HTR-8/SVneo (cell line): ENCODE data around the gene CRADD.

Experiments used
- DNase-seq: peaks from one replicate; pipeline ENCODE4 v3.0.0; 2011; ENCODE audit warnings: low spot score, mixed read lengths; ENCODE audit not compliant: insufficient read length
- FAIRE-seq: peaks from 2 replicates; lab custom pipeline; 2011; peaks lifted over from hg19 to GRCh38; lab: Jason Lieb, UNC

CRADD gene

GRCh38 chr12:93825931-93826555, 148.9 kb downstream of the CRADD start:
- DNase-seq (no peak), FAIRE-seq (no peak)

- no peak for FAIRE-seq
- no peak for DNase-seq
Measured at GRCh38 chr12:93827179-93827578, 150.0 kb downstream of the CRADD start.

- FAIRE-seq (no peak), DNase-seq (no peak)
Measured at GRCh38 chr12:93827669-93828068, 150.5 kb downstream of the CRADD start.

- FAIRE-seq = no peak
- no peak for DNase-seq
Measured at GRCh38 chr12:93829016-93829415, 151.8 kb downstream of the CRADD start.

- DNase-seq (no peak), FAIRE-seq (no peak)
Measured at GRCh38 chr12:93831374-93831773, 154.2 kb downstream of the CRADD start.

GRCh38 chr12:93832131-93832530, 155.0 kb downstream of the CRADD start:
- FAIRE-seq (no peak), DNase-seq (no peak)

GRCh38 chr12:93833946-93834345, 156.8 kb downstream of the CRADD start:
- no peak for DNase-seq
- no peak for FAIRE-seq

GRCh38 chr12:93836620-93837260, 159.6 kb downstream of the CRADD start:
- DNase-seq = no peak
- FAIRE-seq = no peak

GRCh38 chr12:93838193-93838592, 161.0 kb downstream of the CRADD start:
- DNase-seq (no peak), FAIRE-seq (no peak)

GRCh38 chr12:93839064-93839463, 161.9 kb downstream of the CRADD start:
- no peak for DNase-seq
- no peak for FAIRE-seq

- FAIRE-seq (no peak), DNase-seq (no peak)
Measured at GRCh38 chr12:93841671-93842070, 164.5 kb downstream of the CRADD start.

GRCh38 chr12:93844164-93844784, 167.1 kb downstream of the CRADD start:
- no peak for DNase-seq
- no peak for FAIRE-seq

- FAIRE-seq = no peak
- DNase-seq = no peak
Measured at GRCh38 chr12:93846936-93847516, 169.9 kb downstream of the CRADD start.

GRCh38 chr12:93847517-93848474, 170.6 kb downstream of the CRADD start:
- FAIRE-seq = no peak
- DNase-seq = no peak

- DNase-seq = no peak
- FAIRE-seq = no peak
Measured at GRCh38 chr12:93848523-93849101, 171.4 kb downstream of the CRADD start.

- FAIRE-seq (no peak), DNase-seq (no peak)
Measured at GRCh38 chr12:93849946-93850345, 172.8 kb downstream of the CRADD start.

GRCh38 chr12:93850481-93851256, 173.5 kb downstream of the CRADD start:
- FAIRE-seq = no peak
- no peak for DNase-seq

GRCh38 chr12:93851257-93851671, 174.1 kb downstream of the CRADD start:
- DNase-seq (no peak), FAIRE-seq (no peak)

GRCh38 chr12:93852173-93852591, 175.0 kb downstream of the CRADD start:
- FAIRE-seq (no peak), DNase-seq (no peak)
